H1 (cell line): ENCODE results near the gene HOXC13. TPM values are rescaled to one million over a fixed set of nuclear protein-coding genes. Genes with fewer than 3 reads are reported as not detected.

ENCODE experiments used
- CTCF ChIA-PET: fragments of 300-600 bp; sonication (Branson Sonifier 250); formaldehyde crosslinking; loops from one replicate; lab custom pipeline; 2021; ENCODE audit not compliant: partially characterized antibody; lab: Charles Lee
- POLR2A ChIA-PET: fragments of 300-600 bp; sonication (Branson Sonifier 250); formaldehyde crosslinking; loops from one replicate; lab custom pipeline; 2021; ENCODE audit warnings: inconsistent platforms; ENCODE audit not compliant: partially characterized antibody; lab: Charles Lee
- DNase-seq, 2 experiments: peaks; one replicate each; pipeline versions ENCODE4 v3.0.0 to v3.0.0-alpha.2; 2010 to 2022; ENCODE audit warnings: low spot score in 2 of 2, low read depth in 1 of 2, mixed read lengths in 1 of 2
- FAIRE-seq: peaks from 2 replicates; lab custom pipeline; 2011; peaks lifted over from hg19 to GRCh38; lab: Jason Lieb, UNC
- H2AFZ ChIP-seq: 2 replicates; pipeline ENCODE4 v1.8.1; 2012; ENCODE audit warnings: low read length, inconsistent platforms
- H2AK5ac ChIP-seq: 2 replicates; pipeline ENCODE4 v1.6.1; 2013; ENCODE audit warnings: low read depth, low read length
- H2BK120ac ChIP-seq: replicated peaks from 2 replicates; pipeline ENCODE3; 2013; ENCODE audit warnings: low read depth, low read length, inconsistent platforms
- H2BK12ac ChIP-seq: 2 replicates; pipeline ENCODE4 v1.6.1; 2013; ENCODE audit warnings: low read depth, low read length
- H2BK15ac ChIP-seq: 2 replicates; pipeline ENCODE4 v1.6.1; 2013; ENCODE audit warnings: low read length
- H2BK20ac ChIP-seq: 2 replicates; pipeline ENCODE4 v1.6.1; 2013; ENCODE audit warnings: low read length
- H2BK5ac ChIP-seq: 2 replicates; pipeline ENCODE4 v1.6.1; 2013; ENCODE audit warnings: low read depth, low read length
- H3K14ac ChIP-seq: 2 replicates; pipeline ENCODE4 v1.6.1; 2013; ENCODE audit warnings: inconsistent platforms; ENCODE audit not compliant: insufficient read length
- H3K18ac ChIP-seq: 2 replicates; pipeline ENCODE4 v1.6.1; 2013; ENCODE audit warnings: low read length; ENCODE audit errors: extremely low read depth
- H3K23ac ChIP-seq: 2 replicates; pipeline ENCODE4 v1.6.1; 2013; ENCODE audit warnings: inconsistent platforms; ENCODE audit not compliant: insufficient read length
- H3K23me2 ChIP-seq: 2 replicates; pipeline ENCODE4 v1.6.1; 2013; ENCODE audit warnings: low read depth, low read length
- H3K27ac ChIP-seq: 2 replicates; pipeline ENCODE4 v1.6.1; 2011; ENCODE audit warnings: low read depth, low read length, inconsistent platforms
- H3K27me3 ChIP-seq, 4 experiments: replicated peaks in 1 of 4; 1 replicate in 1 of 4; 2 replicates in 3 of 4; pipeline versions ENCODE4 v1.6.1 to v1.8.1; 2011 to 2013; ENCODE audit warnings: low read length in 3 of 4, mild to moderate bottlenecking in 3 of 4, inconsistent platforms in 2 of 4, mixed read lengths in 2 of 4, moderate library complexity in 1 of 4; ENCODE audit not compliant: control insufficient read depth in 3 of 4, insufficient read depth in 3 of 4; ENCODE audit errors: extremely low read depth in 1 of 4
- H3K36me3 ChIP-seq, 4 experiments: 2 replicates each; pipeline versions ENCODE4 v1.6.1 to v1.8.1; 2011 to 2013; ENCODE audit warnings: mild to moderate bottlenecking in 4 of 4, low read length in 3 of 4, moderate library complexity in 2 of 4, control low read depth in 1 of 4, inconsistent platforms in 1 of 4; ENCODE audit not compliant: insufficient read depth in 4 of 4, control insufficient read depth in 2 of 4
- H3K4ac ChIP-seq: replicated peaks from 2 replicates; pipeline ENCODE3; 2013; ENCODE audit warnings: low read length, low read depth, mixed read lengths, inconsistent platforms; ENCODE audit not compliant: insufficient read length
- H3K4me1 ChIP-seq, 4 experiments: replicated peaks in 1 of 4; 1 replicate in 1 of 4; 2 replicates in 3 of 4; pipeline versions ENCODE4 v1.6.1 to v1.8.1; 2011 to 2013; ENCODE audit warnings: low read length in 3 of 4, inconsistent platforms in 2 of 4, mixed read lengths in 1 of 4; ENCODE audit not compliant: insufficient read depth in 4 of 4, control insufficient read depth in 3 of 4
- H3K4me2 ChIP-seq, 2 experiments: 2 replicates each; pipeline versions ENCODE4 v1.6.1 to v1.8.1; 2011 to 2013; ENCODE audit warnings: low read depth in 2 of 2, low read length in 2 of 2, control low read depth in 1 of 2, inconsistent platforms in 1 of 2, mild to moderate bottlenecking in 1 of 2; ENCODE audit not compliant: insufficient read depth in 1 of 2
- H3K4me3 ChIP-seq, 4 experiments: fragments of 200-600, 300-600 bp in 1 of 4; sonication (generic), shearing (Covaris generic), sonication (Bioruptor Twin) in 1 of 4; 2 replicates each; pipeline versions ENCODE4 v1.5.1 to v1.8.1; 2011 to 2016; ENCODE audit warnings: low read length in 4 of 4, low read depth in 3 of 4, control low read depth in 2 of 4, inconsistent platforms in 2 of 4, mild to moderate bottlenecking in 2 of 4, mixed read lengths in 1 of 4, moderate library complexity in 1 of 4; ENCODE audit not compliant: insufficient read depth in 2 of 4; ENCODE audit errors: extremely low read depth in 1 of 4
- H3K56ac ChIP-seq: replicated peaks from 2 replicates; pipeline ENCODE3; 2013; ENCODE audit warnings: low read depth, mild to moderate bottlenecking, mixed read lengths, low read length, inconsistent platforms; ENCODE audit not compliant: insufficient read length
- H3K79me1 ChIP-seq: 2 replicates; pipeline ENCODE4 v1.6.1; 2013; ENCODE audit warnings: low read depth, low read length, control low read depth
- H3K79me2 ChIP-seq, 2 experiments: 2 replicates each; pipeline versions ENCODE4 v1.6.1 to v1.8.1; 2012 to 2013; ENCODE audit warnings: low read length in 2 of 2, mild to moderate bottlenecking in 2 of 2, inconsistent platforms in 1 of 2; ENCODE audit not compliant: insufficient read depth in 2 of 2, control insufficient read depth in 1 of 2
- H3K9ac ChIP-seq, 4 experiments: replicated peaks in 1 of 4; 1 replicate in 1 of 4; 2 replicates in 3 of 4; pipeline versions ENCODE4 v1.6.1 to v1.8.1; 2011 to 2013; ENCODE audit warnings: low read depth in 3 of 4, low read length in 3 of 4, control low read depth in 2 of 4, mild to moderate bottlenecking in 2 of 4, moderate library complexity in 2 of 4, inconsistent platforms in 1 of 4; ENCODE audit errors: extremely low read depth in 1 of 4
- H3K9me3 ChIP-seq, 2 experiments: 2 replicates each; pipeline versions ENCODE4 v1.6.1 to v1.8.1; 2012 to 2013; ENCODE audit warnings: mild to moderate bottlenecking in 2 of 2, moderate library complexity in 2 of 2, control low read depth in 1 of 2, inconsistent platforms in 1 of 2, low read depth in 1 of 2, low read length in 1 of 2, mixed read lengths in 1 of 2; ENCODE audit not compliant: insufficient read depth in 2 of 2
- H4K20me1 ChIP-seq, 2 experiments: replicated peaks in 1 of 2; 2 replicates each; pipeline versions ENCODE3 to v1.8.1; 2011 to 2013; ENCODE audit warnings: inconsistent platforms in 2 of 2, low read length in 2 of 2, mild to moderate bottlenecking in 1 of 2; ENCODE audit not compliant: insufficient read depth in 2 of 2, control insufficient read depth in 1 of 2
- H4K5ac ChIP-seq: 2 replicates; pipeline ENCODE4 v1.6.1; 2013; ENCODE audit warnings: low read length, low read depth, mixed read lengths, inconsistent platforms; ENCODE audit not compliant: insufficient read length
- H4K8ac ChIP-seq: 2 replicates; pipeline ENCODE4 v1.8.0; 2013; ENCODE audit warnings: mild to moderate bottlenecking, moderate library complexity, low read length, inconsistent platforms; ENCODE audit not compliant: insufficient read depth; ENCODE audit errors: extremely low read depth
- H4K91ac ChIP-seq: replicated peaks from 2 replicates; pipeline ENCODE3; 2013; ENCODE audit warnings: low read length, mixed read lengths, inconsistent platforms; ENCODE audit not compliant: insufficient read length
- CTBP2 ChIP-seq: IDR thresholded peaks from 2 replicates; pipeline ENCODE4 v1.7.0; 2011; ENCODE audit warnings: borderline replicate concordance, mild to moderate bottlenecking, moderate library complexity, mixed read lengths, low read length; ENCODE audit not compliant: insufficient read depth, insufficient read length
- EZH2 ChIP-seq: fragments of 200-600 bp; sonication (generic); IDR thresholded peaks from 2 replicates; pipeline ENCODE4 v1.7.1; 2012; ENCODE audit warnings: low read depth, mild to moderate bottlenecking, moderate library complexity, low read length, inconsistent platforms; ENCODE audit not compliant: severe bottlenecking
- HDAC2 ChIP-seq, 2 experiments: fragments of 300-600 bp in 1 of 2; sonication (generic) in 1 of 2; IDR thresholded peaks; 2 replicates each; pipeline ENCODE4 v1.6.1; 2011 to 2012; ENCODE audit warnings: low read depth in 2 of 2, low read length in 2 of 2, mild to moderate bottlenecking in 2 of 2, moderate library complexity in 2 of 2, borderline replicate concordance in 1 of 2, inconsistent platforms in 1 of 2
- RNF2 ChIP-seq: fragments of 200-900, 300-1000 bp; sonication (generic); IDR thresholded peaks from 2 replicates; pipeline ENCODE4 v1.7.1; 2016; ENCODE audit warnings: borderline replicate concordance, low read depth, mild to moderate bottlenecking, antibody characterized with exemption, low read length; ENCODE audit not compliant: poor library complexity, severe bottlenecking; ENCODE audit errors: missing control alignments
- SUZ12 ChIP-seq: fragments of 200-600 bp; sonication (generic); IDR thresholded peaks from 2 replicates; pipeline ENCODE4 v1.6.1; 2012; ENCODE audit warnings: mild to moderate bottlenecking, inconsistent platforms, low read length, moderate library complexity, mixed read lengths
- WGBS, 2 experiments: shearing (Covaris generic) in 1 of 2; methylation state at CpG; one replicate each; pipeline versions ENCODE4 v1.1.6 to v1.1.7; 2013 to 2015; ENCODE audit warnings: low lambda C conversion rate in 2 of 2, mixed read lengths in 2 of 2, inconsistent platforms in 1 of 2, low coverage in 1 of 2, missing lambda C conversion rate in 1 of 2; ENCODE audit not compliant: insufficient replicate concordance in 2 of 2, insufficient coverage in 1 of 2, insufficient read length in 1 of 2; ENCODE audit errors: extremely low coverage in 1 of 2, missing lambda C conversion rate in 1 of 2; 5-methylcytosine and 5-hydroxymethylcytosine counted together
- polyA plus RNA-seq, 7 experiments: library from polyadenylated mRNA; depleted of rRNA in 3 of 7; stranded (reverse) in 5 of 7; unstranded in 2 of 7; fragments of >200 nt in 5 of 7; fragments of 200-250 nt in 2 of 7; gene quantifications; 1 replicate in 5 of 7; 2 replicates in 1 of 7; 4 replicates in 1 of 7; pipeline versions ENCODE4 v1.2.1 to v1.2.3, GENCODE V29; 2011 to 2013; ENCODE audit warnings: missing spikeins in 2 of 7, mixed read lengths in 2 of 7
- total RNA-seq: library from RNA; stranded (reverse); fragmentation: NEBNext Ultra II Directional; extraction: Animal tissue kit (Norgen Biotek cat#: 25700); gene quantifications from 2 replicates; pipeline ENCODE4 v1.2.1, GENCODE V29; 2021
- TF ChIP-seq, protein P1 (sequence below): IDR thresholded peaks from 2 replicates; pipeline ENCODE4 v1.6.1; 2011; ENCODE audit warnings: low read length, improper control_type of control experiment

Gene HOXC13
- total and polyA plus RNA-seq, 2 of the 8 experiments (the other 6 are each of a cell fraction or from before 2014, with no cell fraction given), result 0.02 TPM; not detected in 1

DNA sequence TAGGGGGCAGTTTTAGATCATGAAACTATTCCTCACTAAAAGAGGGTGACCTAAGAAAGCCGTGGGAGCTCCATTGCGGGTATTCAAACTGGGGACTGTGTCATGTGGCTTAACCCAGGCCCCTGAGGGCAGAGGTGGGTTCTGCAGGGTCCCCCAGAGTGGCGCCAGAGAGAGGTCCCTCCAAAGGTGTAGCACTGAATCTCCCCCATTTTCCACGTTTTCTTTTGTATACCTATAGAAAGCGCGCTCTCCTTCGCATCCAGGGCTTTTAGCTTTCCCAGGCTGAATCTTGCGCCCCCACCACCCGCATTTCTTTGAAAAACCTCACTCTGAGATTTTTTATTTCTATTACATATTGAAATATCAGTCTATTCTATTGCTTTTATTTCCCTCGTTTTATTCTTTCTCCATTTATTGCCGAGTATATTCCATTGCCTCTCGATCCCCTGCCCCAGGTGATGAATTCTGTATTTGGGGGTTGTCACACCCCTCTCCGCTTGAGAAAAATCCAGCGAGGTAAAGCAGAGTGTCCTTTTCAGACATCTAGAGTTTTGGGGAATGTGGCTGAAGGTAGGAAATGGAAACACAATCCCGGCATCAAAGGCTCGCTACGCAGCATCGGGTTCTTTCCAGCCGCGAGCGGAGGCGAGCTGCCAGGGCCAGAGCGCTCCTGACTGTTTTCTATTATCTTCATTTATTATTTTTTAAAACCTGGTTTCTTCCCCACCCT is 870 bp upstream of the HOXC13 start:
- peak overlapping the region; percentile 36 to 52; a peak in 3 of 4 replicates for H3K4me2 ChIP-seq
- no peak overlapping the region for H3K56ac ChIP-seq
- no peaks in the 10 kb centered on the region for H3K9me3 ChIP-seq
- peak; percentile 25; the same call in 1 of the 2 replicates for TF ChIP-seq SUZ12
- peak; percentile 54 for TF ChIP-seq EZH2
- TF ChIP-seq HDAC2 (IDR thresholded peaks at IDR 0.05; ENCODE audit: borderline replicate concordance in 1 of 2, low read depth in 2 of 2, low read length in 2 of 2), result no peak
- peak; percentile 62 for TF ChIP-seq RNF2
- TF ChIP-seq, protein P1, sequence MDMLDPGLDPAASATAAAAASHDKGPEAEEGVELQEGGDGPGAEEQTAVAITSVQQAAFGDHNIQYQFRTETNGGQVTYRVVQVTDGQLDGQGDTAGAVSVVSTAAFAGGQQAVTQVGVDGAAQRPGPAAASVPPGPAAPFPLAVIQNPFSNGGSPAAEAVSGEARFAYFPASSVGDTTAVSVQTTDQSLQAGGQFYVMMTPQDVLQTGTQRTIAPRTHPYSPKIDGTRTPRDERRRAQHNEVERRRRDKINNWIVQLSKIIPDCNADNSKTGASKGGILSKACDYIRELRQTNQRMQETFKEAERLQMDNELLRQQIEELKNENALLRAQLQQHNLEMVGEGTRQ, result no peak
- TF ChIP-seq CTBP2, result peak; percentile 21
- H3K4me1 ChIP-seq, result peaks cover 0 to 6% (median 5%) of the 10 kb centered on the region in 4 experiments; a peak in 4 of 7 replicates
- H3K14ac ChIP-seq, result no peak overlapping the region
- peaks cover 12 to 29% of the 10 kb centered on the region in 2 experiments for H4K20me1 ChIP-seq
- no peak overlapping the region for H3K27ac ChIP-seq
- no peaks in the 10 kb centered on the region for H3K79me2 ChIP-seq
- H3K36me3 ChIP-seq, result peaks cover 0 to 6% (median 0%) of the 10 kb centered on the region in 4 experiments; a peak in 1 of 8 replicates
- H2AK5ac ChIP-seq, result no peak overlapping the region
- no peak for DNase-seq
- H4K8ac ChIP-seq, result no peak overlapping the region
- no peak overlapping the region for H3K18ac ChIP-seq
- H2BK120ac ChIP-seq, result no peak overlapping the region
- peaks cover 91 to 100% (median 98%) of the 10 kb centered on the region in 4 experiments for H3K27me3 ChIP-seq
- H3K23me2 ChIP-seq, result no peaks in the 10 kb centered on the region; the same call in 1 of the 2 replicates
- ChIA-PET POLR2A (interaction anchor here (0.7 to 3.0 kb wide), 5 partner anchors 11 to 279 kb away, joined by 3 to 12 read pairs (median 3); no protein-coding TSS in a partner anchor), CTCF (interaction anchor here (0.6 to 1.9 kb wide), 4 partner anchors 8 to 265 kb away, joined by 3 to 5 read pairs (median 4); no protein-coding TSS in a partner anchor)
- H3K4ac ChIP-seq, result no peak overlapping the region
- WGBS, 2 experiments, result 26% methylated on average over 23 of the region's 23 CpGs; no CpG with 5 or more reads in 1 of the 2 experiments
- H2BK20ac ChIP-seq, result no peak overlapping the region
- H2BK15ac ChIP-seq, result no peak overlapping the region
- no peak overlapping the region for H2BK5ac ChIP-seq
- peak overlapping the region in 1 of 4 experiments; percentile 29; a peak in 3 of 8 replicates for H3K4me3 ChIP-seq
- H2BK12ac ChIP-seq, result 0 out of 2 replicates have a peak overlapping the region, but pooled peaks have one; percentile 14
- no peak overlapping the region for H3K9ac ChIP-seq
- FAIRE-seq, result no peak
- no peak overlapping the region for H2AFZ ChIP-seq
- no peaks in the 10 kb centered on the region for H3K79me1 ChIP-seq
- no peak overlapping the region for H3K23ac ChIP-seq
- no peak overlapping the region for H4K5ac ChIP-seq
- H4K91ac ChIP-seq, result no peak overlapping the region
